ENCODE measurements around the gene MAPK1. TPM values are rescaled to one million over a fixed set of nuclear protein-coding genes. Genes with fewer than 3 reads are reported as not detected.

MAPK1 gene
- total and polyA plus RNA-seq, 9 of the 15 experiments (the other 6 are each of a cell fraction or from before 2014, with no cell fraction given): 46.3 to 575 (median 283) TPM

- Histone ChIP-seq H3K9me3 (replicated peaks; ENCODE audit: control insufficient read depth, insufficient read depth, low read depth, low read length) (no peaks in the 10 kb centered on the region), H3K79me2 (ENCODE audit: control insufficient read depth, insufficient read depth, low read length) (peaks cover 86% of the 10 kb centered on the region), H3K4me1 (replicated peaks in 1 of 2; ENCODE audit: control insufficient read depth in 2 of 2, insufficient read depth in 2 of 2, low read length in 2 of 2) (peaks cover 4 to 19% of the 10 kb centered on the region in 2 experiments; a peak in 4 of 5 replicates), H3K27ac (ENCODE audit: extremely low read depth, low read depth, low read length) (no peak overlapping the region), H4K20me1 (replicated peaks; ENCODE audit: control insufficient read depth, insufficient read depth, low read length) (peaks cover 65% of the 10 kb centered on the region), H3K36me3 (ENCODE audit: control insufficient read depth, insufficient read depth, low read length) (peaks cover 36% of the 10 kb centered on the region; the same call in 2 of the 3 replicates), H2AFZ (ENCODE audit: low read depth, low read length) (no peak overlapping the region), H3K9me1 (ENCODE audit: control insufficient read depth, insufficient read depth, low read length) (peaks cover 16% of the 10 kb centered on the region), H3K4me3 (no peak overlapping the region), H3K9ac (ENCODE audit: insufficient read depth in 1 of 2, low read depth in 2 of 2, low read length in 2 of 2) (peak overlapping the region in 1 of 2 experiments; percentile 9; a peak in 1 of 4 replicates), H3K27me3 (ENCODE audit: control insufficient read depth in 2 of 2, insufficient read depth in 2 of 2, low read length in 2 of 2) (no peaks in the 10 kb centered on the region), H3K4me2 (ENCODE audit: insufficient read depth, low read length) (no peak overlapping the region)
- intact Hi-C loops (cut with micrococcal nuclease): no loop called here
- POLR2A ChIA-PET: interaction anchor here (0.5 to 45.6 kb wide), 9 partner anchors 8 to 1126 kb away, joined by 3 to 1351 read pairs (median 5); partner anchors contain the start of gene MAPK1
- FAIRE-seq (no peak), ATAC-seq (no peak; the same call in 2 of the 3 replicates), DNase-seq (ENCODE audit: extremely low read depth in 1 of 4, low spot score in 3 of 4) (no peak)
- WGBS (ENCODE audit: insufficient coverage, low coverage, missing lambda C conversion rate): 82% methylated on average over 6 of the region's 6 CpGs
- in situ Hi-C loops (cut with MboI): no loop called here
- BruUV-seq (replicated peaks): TSS peak; percentile 5
- CTCF ChIA-PET (ENCODE audit: low intra/inter-chr PET ratio): no interaction called here
- no peak for TF ChIP-seq DIDO1 (tag; IDR thresholded peaks at IDR 0.05; ENCODE audit: low read depth)
- no peak for TF ChIP-seq ZKSCAN1 (IDR thresholded peaks at IDR 0.05; ENCODE audit: low read depth, low read length)
- no peak for TF ChIP-seq ZNF140 (CRISPR knock-in tag; IDR thresholded peaks at IDR 0.05)
- TF ChIP-seq TRIM28 (IDR thresholded peaks at IDR 0.05): no peak
- no peak for TF ChIP-seq FOXA1 (IDR thresholded peaks at IDR 0.05; ENCODE audit: borderline replicate concordance)
- TF ChIP-seq ZFP30 (CRISPR knock-in tag; IDR thresholded peaks at IDR 0.05; ENCODE audit: borderline replicate concordance): peak; percentile 18; the same call in 1 of the 2 replicates
- TF ChIP-seq, protein P1, sequence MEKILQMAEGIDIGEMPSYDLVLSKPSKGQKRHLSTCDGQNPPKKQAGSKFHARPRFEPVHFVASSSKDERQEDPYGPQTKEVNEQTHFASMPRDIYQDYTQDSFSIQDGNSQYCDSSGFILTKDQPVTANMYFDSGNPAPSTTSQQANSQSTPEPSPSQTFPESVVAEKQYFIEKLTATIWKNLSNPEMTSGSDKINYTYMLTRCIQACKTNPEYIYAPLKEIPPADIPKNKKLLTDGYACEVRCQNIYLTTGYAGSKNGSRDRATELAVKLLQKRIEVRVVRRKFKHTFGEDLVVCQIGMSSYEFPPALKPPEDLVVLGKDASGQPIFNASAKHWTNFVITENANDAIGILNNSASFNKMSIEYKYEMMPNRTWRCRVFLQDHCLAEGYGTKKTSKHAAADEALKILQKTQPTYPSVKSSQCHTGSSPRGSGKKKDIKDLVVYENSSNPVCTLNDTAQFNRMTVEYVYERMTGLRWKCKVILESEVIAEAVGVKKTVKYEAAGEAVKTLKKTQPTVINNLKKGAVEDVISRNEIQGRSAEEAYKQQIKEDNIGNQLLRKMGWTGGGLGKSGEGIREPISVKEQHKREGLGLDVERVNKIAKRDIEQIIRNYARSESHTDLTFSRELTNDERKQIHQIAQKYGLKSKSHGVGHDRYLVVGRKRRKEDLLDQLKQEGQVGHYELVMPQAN (IDR thresholded peaks at IDR 0.05; ENCODE audit: borderline replicate concordance): no peak
- TF ChIP-seq ADNP (tag; IDR thresholded peaks at IDR 0.05): no peak
- no peak for TF ChIP-seq TCF7L2 (IDR thresholded peaks at IDR 0.05; ENCODE audit: low read depth, low read length)
- no peak for TF ChIP-seq TEAD4 (IDR thresholded peaks at IDR 0.05; ENCODE audit: low read length)
- no peak for TF ChIP-seq TEAD4 (CRISPR knock-in tag; IDR thresholded peaks at IDR 0.05; ENCODE audit: borderline replicate concordance)
- TF ChIP-seq ZNF707 (CRISPR knock-in tag; conservative IDR thresholded peaks at IDR 0.05): peak; percentile 61
- TF ChIP-seq, protein P2, sequence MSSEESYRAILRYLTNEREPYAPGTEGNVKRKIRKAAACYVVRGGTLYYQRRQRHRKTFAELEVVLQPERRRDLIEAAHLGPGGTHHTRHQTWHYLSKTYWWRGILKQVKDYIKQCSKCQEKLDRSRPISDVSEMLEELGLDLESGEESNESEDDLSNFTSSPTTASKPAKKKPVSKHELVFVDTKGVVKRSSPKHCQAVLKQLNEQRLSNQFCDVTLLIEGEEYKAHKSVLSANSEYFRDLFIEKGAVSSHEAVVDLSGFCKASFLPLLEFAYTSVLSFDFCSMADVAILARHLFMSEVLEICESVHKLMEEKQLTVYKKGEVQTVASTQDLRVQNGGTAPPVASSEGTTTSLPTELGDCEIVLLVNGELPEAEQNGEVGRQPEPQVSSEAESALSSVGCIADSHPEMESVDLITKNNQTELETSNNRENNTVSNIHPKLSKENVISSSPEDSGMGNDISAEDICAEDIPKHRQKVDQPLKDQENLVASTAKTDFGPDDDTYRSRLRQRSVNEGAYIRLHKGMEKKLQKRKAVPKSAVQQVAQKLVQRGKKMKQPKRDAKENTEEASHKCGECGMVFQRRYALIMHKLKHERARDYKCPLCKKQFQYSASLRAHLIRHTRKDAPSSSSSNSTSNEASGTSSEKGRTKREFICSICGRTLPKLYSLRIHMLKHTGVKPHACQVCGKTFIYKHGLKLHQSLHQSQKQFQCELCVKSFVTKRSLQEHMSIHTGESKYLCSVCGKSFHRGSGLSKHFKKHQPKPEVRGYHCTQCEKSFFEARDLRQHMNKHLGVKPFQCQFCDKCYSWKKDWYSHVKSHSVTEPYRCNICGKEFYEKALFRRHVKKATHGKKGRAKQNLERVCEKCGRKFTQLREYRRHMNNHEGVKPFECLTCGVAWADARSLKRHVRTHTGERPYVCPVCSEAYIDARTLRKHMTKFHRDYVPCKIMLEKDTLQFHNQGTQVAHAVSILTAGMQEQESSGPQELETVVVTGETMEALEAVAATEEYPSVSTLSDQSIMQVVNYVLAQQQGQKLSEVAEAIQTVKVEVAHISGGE (CRISPR knock-in tag; IDR thresholded peaks at IDR 0.05): 0 out of 6 replicates have a peak, but pooled peaks of 1 of the 3 experiments have one; percentile 17
- no peak for TF ChIP-seq BCOR (IDR thresholded peaks at IDR 0.05)
- TF ChIP-seq, protein P3, sequence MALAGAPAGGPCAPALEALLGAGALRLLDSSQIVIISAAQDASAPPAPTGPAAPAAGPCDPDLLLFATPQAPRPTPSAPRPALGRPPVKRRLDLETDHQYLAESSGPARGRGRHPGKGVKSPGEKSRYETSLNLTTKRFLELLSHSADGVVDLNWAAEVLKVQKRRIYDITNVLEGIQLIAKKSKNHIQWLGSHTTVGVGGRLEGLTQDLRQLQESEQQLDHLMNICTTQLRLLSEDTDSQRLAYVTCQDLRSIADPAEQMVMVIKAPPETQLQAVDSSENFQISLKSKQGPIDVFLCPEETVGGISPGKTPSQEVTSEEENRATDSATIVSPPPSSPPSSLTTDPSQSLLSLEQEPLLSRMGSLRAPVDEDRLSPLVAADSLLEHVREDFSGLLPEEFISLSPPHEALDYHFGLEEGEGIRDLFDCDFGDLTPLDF (CRISPR knock-in tag; IDR thresholded peaks at IDR 0.05): peak; percentile 56; the same call in 1 of the 2 replicates
- TF ChIP-seq DPF2 (IDR thresholded peaks at IDR 0.05): no peak
- no peak for TF ChIP-seq SIX5 (IDR thresholded peaks at IDR 0.05; ENCODE audit: borderline replicate concordance in 1 of 2, insufficient read depth in 1 of 2, low read depth in 1 of 2, low read length in 2 of 2)
Measured at GRCh38 chr22:21842946-21843345, 24.5 kb downstream of the MAPK1 start.
